ENCODE data around the gene TTLL13. TPM values are rescaled to one million over a fixed set of nuclear protein-coding genes. Genes with fewer than 3 reads are reported as not detected.
"Not testable (repeated sequence)": the region's sequence is repeated elsewhere in the genome, so short reads cannot be mapped to it uniquely, and the experiment has no call there.

The TTLL13 gene
- total RNA-seq, 1 donor from 2014 or later = 0.47 TPM

DNA sequence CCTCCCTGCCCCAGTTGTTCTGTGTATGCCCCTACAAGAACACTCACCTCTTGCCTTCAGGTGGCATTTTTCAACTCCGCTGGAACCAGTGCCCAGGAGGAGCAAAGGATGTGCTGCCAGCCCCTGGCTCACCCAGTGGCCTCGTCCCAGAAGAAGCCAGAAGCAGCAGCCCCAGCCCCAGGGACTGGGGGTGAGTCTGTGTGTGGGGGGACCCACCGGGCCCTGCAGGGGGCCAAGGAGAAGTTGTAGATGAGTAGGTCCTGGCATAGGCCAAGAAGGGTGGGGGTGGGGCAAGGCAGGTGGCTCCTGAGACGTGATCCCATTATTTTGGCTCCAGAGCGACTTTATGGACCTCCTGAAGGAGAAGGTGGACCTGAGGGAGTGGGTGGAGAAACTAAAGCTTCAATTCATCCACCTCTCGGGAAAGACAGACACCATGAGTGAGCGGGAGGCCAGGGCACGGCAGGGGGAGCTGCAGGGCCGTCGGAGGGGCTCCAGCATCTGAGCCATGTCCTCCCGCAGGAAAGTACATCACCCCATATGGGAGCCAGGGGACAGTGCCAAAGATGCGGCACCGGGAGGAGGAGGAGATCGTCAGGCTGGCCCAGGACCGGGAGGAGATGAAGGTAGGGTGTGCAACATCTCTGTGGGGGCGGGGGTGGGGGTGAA is 45.4 kb downstream of the TTLL13 start:
- Mint-ChIP-seq H3K4me1 (peaks cover 8% of the 10 kb centered on the region), H3K9me3 (peaks cover 4% of the 10 kb centered on the region), H3K27ac (no peak overlapping the region), H3K27me3 (ENCODE audit: low read depth) (no peaks in the 10 kb centered on the region), H3K4me3 (no peak overlapping the region), H3K36me3 (no peaks in the 10 kb centered on the region)
- DNase-seq (ENCODE audit: low spot score in 2 of 2, unreplicated experiment in 2 of 2) = no peak
- TF ChIP-seq, protein P1, sequence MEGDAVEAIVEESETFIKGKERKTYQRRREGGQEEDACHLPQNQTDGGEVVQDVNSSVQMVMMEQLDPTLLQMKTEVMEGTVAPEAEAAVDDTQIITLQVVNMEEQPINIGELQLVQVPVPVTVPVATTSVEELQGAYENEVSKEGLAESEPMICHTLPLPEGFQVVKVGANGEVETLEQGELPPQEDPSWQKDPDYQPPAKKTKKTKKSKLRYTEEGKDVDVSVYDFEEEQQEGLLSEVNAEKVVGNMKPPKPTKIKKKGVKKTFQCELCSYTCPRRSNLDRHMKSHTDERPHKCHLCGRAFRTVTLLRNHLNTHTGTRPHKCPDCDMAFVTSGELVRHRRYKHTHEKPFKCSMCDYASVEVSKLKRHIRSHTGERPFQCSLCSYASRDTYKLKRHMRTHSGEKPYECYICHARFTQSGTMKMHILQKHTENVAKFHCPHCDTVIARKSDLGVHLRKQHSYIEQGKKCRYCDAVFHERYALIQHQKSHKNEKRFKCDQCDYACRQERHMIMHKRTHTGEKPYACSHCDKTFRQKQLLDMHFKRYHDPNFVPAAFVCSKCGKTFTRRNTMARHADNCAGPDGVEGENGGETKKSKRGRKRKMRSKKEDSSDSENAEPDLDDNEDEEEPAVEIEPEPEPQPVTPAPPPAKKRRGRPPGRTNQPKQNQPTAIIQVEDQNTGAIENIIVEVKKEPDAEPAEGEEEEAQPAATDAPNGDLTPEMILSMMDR (IDR thresholded peaks at IDR 0.05; ENCODE audit: unreplicated experiment) = no peak

DNA sequence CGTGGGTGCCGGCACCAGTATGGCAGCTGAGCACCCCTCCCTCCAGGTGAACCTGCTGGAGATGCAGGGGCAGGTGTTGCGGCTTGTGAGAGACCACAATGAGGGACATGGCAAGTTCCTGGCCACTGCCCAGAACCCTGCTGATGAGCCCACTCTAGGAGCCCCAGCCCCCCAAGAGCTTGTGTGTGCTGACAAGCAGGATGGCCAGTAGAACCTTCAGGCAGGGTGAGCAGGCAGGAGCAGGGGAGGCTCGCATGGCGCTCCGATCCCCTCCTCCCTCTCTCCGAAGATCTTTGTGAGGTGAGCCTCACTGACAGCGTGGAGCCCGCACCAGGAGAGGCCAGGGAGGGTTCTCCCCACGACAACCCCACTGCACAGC is 45.9 kb downstream of the TTLL13 start:
- no peaks in the 10 kb centered on the region for H3K27me3 Mint-ChIP-seq (ENCODE audit: low read depth)
- H3K4me3 Mint-ChIP-seq = no peak overlapping the region
- peaks cover 4% of the 10 kb centered on the region for H3K9me3 Mint-ChIP-seq
- DNase-seq (ENCODE audit: low spot score in 2 of 2, unreplicated experiment in 2 of 2) = no peak
- H3K4me1 Mint-ChIP-seq = peaks cover 8% of the 10 kb centered on the region
- H3K27ac Mint-ChIP-seq = no peak overlapping the region
- TF ChIP-seq, protein P1 (IDR thresholded peaks at IDR 0.05; ENCODE audit: unreplicated experiment) = no peak
- no peaks in the 10 kb centered on the region for H3K36me3 Mint-ChIP-seq

- DNase-seq (ENCODE audit: low spot score in 2 of 2, unreplicated experiment in 2 of 2); H3K4me3 Mint-ChIP-seq; H3K36me3 Mint-ChIP-seq; H3K27me3 Mint-ChIP-seq (ENCODE audit: low read depth); H3K9me3 Mint-ChIP-seq; H3K27ac Mint-ChIP-seq: not testable (repeated sequence)
- H3K4me1 Mint-ChIP-seq = peaks cover 10% of the 10 kb centered on the region
These were observed 47.0 kb downstream of the TTLL13 start for GRCh38 chr15:90296316-90296884.

DNA sequence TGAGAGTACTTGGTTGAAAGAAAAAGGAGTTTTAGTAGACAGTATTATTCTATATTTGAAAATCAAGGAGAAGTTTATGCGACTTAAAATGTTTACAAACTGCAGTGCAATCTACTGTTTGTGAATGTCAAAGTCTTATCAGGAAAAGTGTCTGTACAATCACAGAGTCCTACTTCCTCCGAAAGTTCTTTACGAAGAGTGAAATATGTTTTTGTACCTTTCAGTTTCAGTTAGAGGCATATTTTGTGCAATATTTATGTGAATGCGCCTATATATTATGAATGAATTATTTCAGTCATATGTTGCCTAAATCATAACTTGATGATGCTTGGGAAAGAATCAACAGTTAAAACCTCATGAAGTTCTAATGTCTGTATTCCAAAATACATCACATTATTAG is 47.7 kb downstream of the TTLL13 start:
- DNase-seq (ENCODE audit: low spot score in 2 of 2, unreplicated experiment in 2 of 2) = no peak
- peaks cover 4% of the 10 kb centered on the region for H3K9me3 Mint-ChIP-seq

GRCh38 chr15:90300541-90300940 is 51.2 kb downstream of the TTLL13 start:
- peaks cover 4% of the 10 kb centered on the region for H3K9me3 Mint-ChIP-seq
- H3K4me1 Mint-ChIP-seq = peaks cover 2% of the 10 kb centered on the region
- no peak for DNase-seq (ENCODE audit: low spot score in 2 of 2, unreplicated experiment in 2 of 2)
- H3K27ac Mint-ChIP-seq = peak overlapping the region; percentile 39
- no peaks in the 10 kb centered on the region for H3K36me3 Mint-ChIP-seq
- no peaks in the 10 kb centered on the region for H3K27me3 Mint-ChIP-seq (ENCODE audit: low read depth)
- H3K4me3 Mint-ChIP-seq = no peak overlapping the region
- TF ChIP-seq, protein P1 (IDR thresholded peaks at IDR 0.05; ENCODE audit: unreplicated experiment) = no peak

More for the DNA sequence above, 47.7 kb downstream of the TTLL13 start:
- Mint-ChIP-seq H3K36me3 (no peaks in the 10 kb centered on the region), H3K27ac (no peak overlapping the region), H3K27me3 (ENCODE audit: low read depth) (no peaks in the 10 kb centered on the region), H3K4me1 (peaks cover 10% of the 10 kb centered on the region), H3K4me3 (no peak overlapping the region)
- TF ChIP-seq, protein P1 (IDR thresholded peaks at IDR 0.05; ENCODE audit: unreplicated experiment) = no peak

DNA sequence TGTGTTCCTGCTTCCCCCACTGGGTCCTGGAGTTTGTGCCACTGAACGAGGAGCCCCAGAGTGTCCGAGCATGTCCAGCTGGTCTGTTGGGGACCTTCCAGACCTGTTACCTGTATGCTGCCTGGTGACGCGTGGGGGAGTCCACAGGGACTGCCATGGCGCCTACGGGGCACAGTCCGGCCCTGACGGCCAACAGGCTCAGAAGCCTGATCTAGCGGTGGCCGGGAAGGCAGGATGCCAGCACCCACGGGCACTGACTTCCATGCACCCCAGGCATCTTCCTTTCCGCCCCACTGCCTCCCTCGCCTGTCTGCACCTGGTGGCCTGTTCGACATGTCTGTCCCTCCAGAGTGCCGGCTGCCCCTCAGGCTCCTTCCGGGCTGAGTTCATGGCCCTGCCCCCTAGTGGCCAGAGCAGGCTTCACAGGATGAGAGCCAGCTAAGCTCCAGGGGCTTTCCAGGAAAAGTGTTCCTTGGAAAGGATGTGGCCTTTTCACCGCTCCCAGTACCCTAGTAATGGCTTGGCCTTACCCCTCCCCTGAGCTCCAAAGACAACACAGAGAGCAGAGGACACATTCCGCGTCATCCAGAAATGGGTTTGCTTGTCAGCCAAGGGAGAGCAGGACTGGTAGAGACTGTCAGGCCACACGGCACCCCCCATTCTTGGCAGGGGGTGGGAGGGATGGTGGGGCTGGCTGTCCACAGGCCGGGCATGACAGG is 51.8 kb downstream of the TTLL13 start:
- peak in 1 of 2 experiments; percentile 67 for DNase-seq (ENCODE audit: low spot score in 2 of 2, unreplicated experiment in 2 of 2)
- TF ChIP-seq, protein P1 (IDR thresholded peaks at IDR 0.05; ENCODE audit: unreplicated experiment) = peak; percentile 87
- Mint-ChIP-seq H3K27ac (no peak overlapping the region), H3K4me1 (peaks cover 3% of the 10 kb centered on the region), H3K36me3 (no peaks in the 10 kb centered on the region), H3K4me3 (no peak overlapping the region), H3K27me3 (ENCODE audit: low read depth) (no peaks in the 10 kb centered on the region), H3K9me3 (peaks cover 4% of the 10 kb centered on the region)
